ENCODE measurements around the gene DUS4L.

DNA sequence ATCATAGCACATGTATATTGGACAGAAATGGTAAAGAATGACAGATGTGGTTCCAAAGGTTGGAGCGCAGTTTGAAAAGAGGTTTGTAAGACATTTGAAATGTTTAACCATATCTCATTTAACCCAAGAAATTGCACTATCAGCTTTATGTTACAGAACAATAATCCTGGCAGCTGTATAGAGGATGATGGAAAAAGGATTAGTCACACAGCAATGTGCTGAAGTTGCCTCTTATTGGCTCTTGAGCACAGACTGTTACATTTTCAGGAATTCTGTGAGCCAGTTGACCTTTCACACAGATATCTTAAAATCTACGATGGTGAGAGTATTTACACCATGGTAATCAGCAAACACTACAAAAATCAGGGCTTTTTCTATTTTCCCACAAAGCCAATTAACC is 3.9 kb upstream of the DUS4L start:
- no peak for TF ChIP-seq GATA2 (IDR thresholded peaks at IDR 0.05; ENCODE audit: low read depth, low read length)
- no peak for TF ChIP-seq GATA3 (IDR thresholded peaks at IDR 0.05; ENCODE audit: low read depth, low read length)
